HepG2 (cell line): ENCODE results near the gene ST6GALNAC4. TPM values are rescaled to one million over a fixed set of nuclear protein-coding genes. Genes with fewer than 3 reads are reported as not detected.
A peak's percentile ranks its signal among the peaks of the same experiment; 100 is the strongest.

Source experiments
- ATF3 ChIP-seq: sonication (generic); formaldehyde crosslinking; IDR thresholded peaks from 2 replicates; pipeline ENCODE4 v1.4.0; 2020; ENCODE audit warnings: missing genetic modification reagents
- ATF4 ChIP-seq, 2 experiments: fragments of 450-650 bp in 1 of 2; sonication (generic) in 1 of 2; formaldehyde crosslinking; IDR thresholded peaks; 2 replicates each; pipeline versions ENCODE4 v1.5.0 to v1.8.0; 2020 to 2022; ENCODE audit warnings: mild to moderate bottlenecking in 1 of 2, missing genetic modification reagents in 1 of 2
- BRD4 ChIP-seq: sonication (generic); formaldehyde crosslinking; IDR thresholded peaks from 2 replicates; pipeline ENCODE4 v1.4.0; 2020; ENCODE audit warnings: missing genetic modification reagents
- CEBPG ChIP-seq: IDR thresholded peaks from 2 replicates; pipeline ENCODE4 v1.6.1; 2016
- FOXA1 ChIP-seq, 2 experiments: fragments of 450-650 bp in 1 of 2; sonication (generic) in 1 of 2; formaldehyde crosslinking in 1 of 2; IDR thresholded peaks; 2 replicates each; pipeline versions ENCODE4 v1.4.0 to v1.6.1; 2016 to 2020; ENCODE audit warnings: missing genetic modification reagents in 1 of 2
- GABPB1 ChIP-seq: IDR thresholded peaks from 2 replicates; pipeline ENCODE4 v1.6.1; 2016; ENCODE audit warnings: mild to moderate bottlenecking, missing genetic modification reagents, moderate library complexity, missing compliant biosample characterization
- HDAC1 ChIP-seq: sonication (generic); formaldehyde crosslinking; IDR thresholded peaks from 2 replicates; pipeline ENCODE4 v1.5.1; 2020; ENCODE audit warnings: mild to moderate bottlenecking, missing genetic modification reagents
- HOXD1 ChIP-seq: sonication (generic); formaldehyde crosslinking; IDR thresholded peaks from 2 replicates; pipeline ENCODE4 v1.5.0; 2020; ENCODE audit warnings: missing genetic modification reagents
- KDM3A ChIP-seq: IDR thresholded peaks from 2 replicates; pipeline ENCODE4 v1.6.1; 2018; ENCODE audit warnings: low read depth, missing compliant biosample characterization
- MAFF ChIP-seq: IDR thresholded peaks from 2 replicates; pipeline ENCODE4 v1.6.1; 2011; ENCODE audit warnings: low read depth, low read length, improper control_type of control experiment
- MAFK ChIP-seq, 2 experiments: IDR thresholded peaks in 1 of 2; conservative IDR thresholded peaks in 1 of 2; 2 replicates each; pipeline ENCODE4 v1.6.1; 2011; ENCODE audit warnings: improper control_type of control experiment in 2 of 2, low read length in 2 of 2
- MZF1 ChIP-seq: sonication (generic); formaldehyde crosslinking; IDR thresholded peaks from 2 replicates; pipeline ENCODE4 v1.8.1; 2023; ENCODE audit warnings: mild to moderate bottlenecking, missing genetic modification reagents, borderline replicate concordance
- RARA ChIP-seq: IDR thresholded peaks from 2 replicates; pipeline ENCODE4 v1.6.1; 2016; ENCODE audit warnings: missing genetic modification reagents, missing compliant biosample characterization
- RCOR2 ChIP-seq: IDR thresholded peaks from 2 replicates; pipeline ENCODE4 v1.6.1; 2016; ENCODE audit warnings: missing biosample characterization, missing genetic modification reagents
- SRF ChIP-seq: IDR thresholded peaks from 2 replicates; pipeline ENCODE4 v1.6.1; 2011; ENCODE audit warnings: mild to moderate bottlenecking, low read depth, low read length, moderate library complexity
- STAG1 ChIP-seq: sonication (generic); formaldehyde crosslinking; IDR thresholded peaks from 2 replicates; pipeline ENCODE4 v1.4.0; 2020; ENCODE audit warnings: missing genetic modification reagents
- ZFP91 ChIP-seq: sonication (generic); formaldehyde crosslinking; IDR thresholded peaks from 2 replicates; pipeline ENCODE4 v1.9.0; 2022; ENCODE audit warnings: missing genetic modification reagents, mild to moderate bottlenecking, borderline replicate concordance
- ZKSCAN1 ChIP-seq: fragments of 150-350 bp; IDR thresholded peaks from 2 replicates; pipeline ENCODE4 v1.6.1; 2014; ENCODE audit warnings: low read length
- polyA plus RNA-seq, 8 experiments: library from polyadenylated mRNA; depleted of rRNA in 3 of 8; stranded (reverse) in 7 of 8; unstranded in 1 of 8; fragments of >200 nt; fragmentation: Illumina TruSeq in 4 of 8; extraction: Trizol in 4 of 8; gene quantifications; 2 replicates each; pipeline versions ENCODE4 v1.2.1 to v1.2.3, GENCODE V29; 2011 to 2016; ENCODE audit warnings: low read depth in 4 of 8, missing spikeins in 1 of 8, mixed read lengths in 1 of 8; ENCODE audit not compliant: insufficient read depth in 1 of 8
- total RNA-seq, 5 experiments: library from RNA; depleted of rRNA; stranded (reverse); fragments of >200 nt; fragmentation: Illumina TruSeq; extraction: Trizol; gene quantifications; 2 replicates each; pipeline ENCODE4 v1.2.3, GENCODE V29; 2016; ENCODE audit warnings: low read depth in 1 of 5
- TF ChIP-seq, protein P1 (sequence below): sonication (generic); formaldehyde crosslinking; IDR thresholded peaks from one replicate; pipeline ENCODE4 v1.5.1; 2020; ENCODE audit warnings: mild to moderate bottlenecking, missing genetic modification reagents; ENCODE audit errors: not compliant biosample characterization

The ST6GALNAC4 gene
- total and polyA plus RNA-seq, 2 of the 13 experiments (the other 11 are each of a cell fraction or from before 2014, with no cell fraction given) = 18.8 to 27.7 TPM

DNA sequence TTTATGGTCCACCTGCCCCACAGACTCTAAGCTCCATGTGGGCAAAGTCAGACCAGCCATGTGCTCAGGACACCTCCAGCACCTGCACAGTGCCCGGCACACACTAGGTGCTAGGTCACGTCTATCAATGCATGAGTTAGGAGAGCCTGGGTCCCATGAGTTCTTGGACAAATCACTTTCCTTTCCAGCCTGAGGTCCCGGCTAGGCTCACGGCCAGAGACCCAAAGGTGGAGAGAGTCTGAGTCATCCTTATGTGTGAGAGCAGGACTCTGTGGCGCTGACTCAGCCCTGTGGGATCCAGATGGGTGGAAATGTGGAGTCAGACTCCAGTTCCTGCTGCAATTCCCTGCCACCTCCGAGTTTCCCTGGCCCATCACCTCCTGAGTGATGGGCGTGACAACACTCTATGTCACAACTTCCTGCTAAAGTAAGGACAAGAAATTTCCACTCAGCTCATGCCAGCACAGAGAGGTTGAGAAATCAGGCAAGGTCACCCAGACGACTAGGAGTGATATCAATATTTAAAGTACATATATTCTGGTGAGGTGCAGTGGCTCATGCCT lies 2.5 kb upstream of the ST6GALNAC4 start (continued):
- TF ChIP-seq, protein P1, sequence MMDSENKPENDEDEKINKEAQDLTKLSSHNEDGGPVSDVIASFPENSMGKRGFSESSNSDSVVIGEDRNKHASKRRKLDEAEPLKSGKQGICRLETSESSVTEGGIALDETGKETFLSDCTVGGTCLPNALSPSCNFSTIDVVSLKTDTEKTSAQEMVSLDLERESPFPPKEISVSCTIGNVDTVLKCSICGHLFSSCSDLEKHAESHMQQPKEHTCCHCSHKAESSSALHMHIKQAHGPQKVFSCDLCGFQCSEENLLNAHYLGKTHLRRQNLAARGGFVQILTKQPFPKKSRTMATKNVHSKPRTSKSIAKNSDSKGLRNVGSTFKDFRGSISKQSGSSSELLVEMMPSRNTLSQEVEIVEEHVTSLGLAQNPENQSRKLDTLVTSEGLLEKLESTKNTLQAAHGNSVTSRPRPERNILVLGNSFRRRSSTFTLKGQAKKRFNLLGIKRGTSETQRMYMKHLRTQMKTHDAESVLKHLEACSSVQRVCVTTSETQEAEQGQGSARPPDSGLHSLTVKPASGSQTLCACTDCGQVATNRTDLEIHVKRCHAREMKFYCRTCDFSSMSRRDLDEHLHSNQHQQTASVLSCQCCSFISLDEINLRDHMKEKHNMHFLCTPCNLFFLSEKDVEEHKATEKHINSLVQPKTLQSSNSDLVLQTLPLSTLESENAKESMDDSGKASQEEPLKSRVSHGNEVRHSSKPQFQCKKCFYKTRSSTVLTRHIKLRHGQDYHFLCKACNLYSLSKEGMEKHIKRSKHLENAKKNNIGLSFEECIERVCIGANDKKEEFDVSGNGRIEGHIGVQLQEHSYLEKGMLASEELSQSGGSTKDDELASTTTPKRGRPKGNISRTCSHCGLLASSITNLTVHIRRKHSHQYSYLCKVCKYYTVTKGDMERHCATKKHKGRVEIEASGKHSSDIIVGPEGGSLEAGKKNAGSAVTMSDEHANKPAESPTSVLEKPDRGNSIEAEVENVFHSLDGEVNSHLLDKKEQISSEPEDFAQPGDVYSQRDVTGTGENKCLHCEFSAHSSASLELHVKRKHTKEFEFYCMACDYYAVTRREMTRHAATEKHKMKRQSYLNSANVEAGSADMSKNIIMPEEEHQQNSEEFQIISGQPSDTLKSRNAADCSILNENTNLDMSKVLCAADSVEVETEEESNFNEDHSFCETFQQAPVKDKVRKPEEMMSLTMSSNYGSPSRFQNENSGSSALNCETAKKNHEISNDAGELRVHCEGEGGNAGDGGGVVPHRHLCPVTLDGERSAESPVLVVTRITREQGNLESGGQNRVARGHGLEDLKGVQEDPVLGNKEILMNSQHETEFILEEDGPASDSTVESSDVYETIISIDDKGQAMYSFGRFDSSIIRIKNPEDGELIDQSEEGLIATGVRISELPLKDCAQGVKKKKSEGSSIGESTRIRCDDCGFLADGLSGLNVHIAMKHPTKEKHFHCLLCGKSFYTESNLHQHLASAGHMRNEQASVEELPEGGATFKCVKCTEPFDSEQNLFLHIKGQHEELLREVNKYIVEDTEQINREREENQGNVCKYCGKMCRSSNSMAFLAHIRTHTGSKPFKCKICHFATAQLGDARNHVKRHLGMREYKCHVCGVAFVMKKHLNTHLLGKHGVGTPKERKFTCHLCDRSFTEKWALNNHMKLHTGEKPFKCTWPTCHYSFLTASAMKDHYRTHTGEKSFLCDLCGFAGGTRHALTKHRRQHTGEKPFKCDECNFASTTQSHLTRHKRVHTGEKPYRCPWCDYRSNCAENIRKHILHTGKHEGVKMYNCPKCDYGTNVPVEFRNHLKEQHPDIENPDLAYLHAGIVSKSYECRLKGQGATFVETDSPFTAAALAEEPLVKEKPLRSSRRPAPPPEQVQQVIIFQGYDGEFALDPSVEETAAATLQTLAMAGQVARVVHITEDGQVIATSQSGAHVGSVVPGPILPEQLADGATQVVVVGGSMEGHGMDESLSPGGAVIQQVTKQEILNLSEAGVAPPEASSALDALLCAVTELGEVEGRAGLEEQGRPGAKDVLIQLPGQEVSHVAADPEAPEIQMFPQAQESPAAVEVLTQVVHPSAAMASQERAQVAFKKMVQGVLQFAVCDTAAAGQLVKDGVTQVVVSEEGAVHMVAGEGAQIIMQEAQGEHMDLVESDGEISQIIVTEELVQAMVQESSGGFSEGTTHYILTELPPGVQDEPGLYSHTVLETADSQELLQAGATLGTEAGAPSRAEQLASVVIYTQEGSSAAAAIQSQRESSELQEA = peak; percentile 16
- TF ChIP-seq MAFK (conservative IDR thresholded peaks at IDR 0.05 in 1 of 2, IDR thresholded peaks at IDR 0.05 in 1 of 2; ENCODE audit: low read length in 2 of 2) = peak; percentile 87 to 96
- TF ChIP-seq FOXA1 (IDR thresholded peaks at IDR 0.05) = no peak
- 0 out of 2 replicates have a peak, but pooled peaks have one; percentile 30 for TF ChIP-seq FOXA1 (CRISPR knock-in tag; IDR thresholded peaks at IDR 0.05)
- 0 out of 2 replicates have a peak, but pooled peaks have one; percentile 52 for TF ChIP-seq HDAC1 (CRISPR knock-in tag)
- TF ChIP-seq MAFF = peak; percentile 93
- TF ChIP-seq RARA (CRISPR knock-in tag) = peak; percentile 26; the same call in 1 of the 2 replicates
- TF ChIP-seq MZF1 (CRISPR knock-in tag) = 0 out of 2 replicates have a peak, but pooled peaks have one; percentile 35
- TF ChIP-seq ATF4 (CRISPR knock-in tag; IDR thresholded peaks at IDR 0.05) = peak in 1 of 2 experiments; percentile 64; a peak in 2 of 4 replicates
- 0 out of 2 replicates have a peak, but pooled peaks have one; percentile 6 for TF ChIP-seq STAG1 (CRISPR knock-in tag)
- TF ChIP-seq ZKSCAN1 = peak; percentile 72
- TF ChIP-seq BRD4 (CRISPR knock-in tag) = no peak
- 0 out of 2 replicates have a peak, but pooled peaks have one; percentile 27 for TF ChIP-seq HOXD1 (CRISPR knock-in tag)
- no peak for TF ChIP-seq KDM3A (CRISPR knock-in tag)
- 0 out of 2 replicates have a peak, but pooled peaks have one; percentile 9 for TF ChIP-seq ZFP91 (CRISPR knock-in tag)
- peak; percentile 71 for TF ChIP-seq CEBPG
- peak; percentile 82 for TF ChIP-seq ATF3 (CRISPR knock-in tag)
- no peak for TF ChIP-seq SRF
- peak; percentile 75; the same call in 1 of the 2 replicates for TF ChIP-seq RCOR2 (CRISPR knock-in tag)
- peak; percentile 59 for TF ChIP-seq GABPB1 (CRISPR knock-in tag)
